ENCODE measurements around the gene ZNF782. TPM values are rescaled to one million over a fixed set of nuclear protein-coding genes. Genes with fewer than 3 reads are reported as not detected.

Gene ZNF782
- total and polyA plus RNA-seq, 2 donors (not counting 3 experiments of a cell fraction or from before 2014, with no cell fraction given): 0.97 to 3.6 TPM

DNA sequence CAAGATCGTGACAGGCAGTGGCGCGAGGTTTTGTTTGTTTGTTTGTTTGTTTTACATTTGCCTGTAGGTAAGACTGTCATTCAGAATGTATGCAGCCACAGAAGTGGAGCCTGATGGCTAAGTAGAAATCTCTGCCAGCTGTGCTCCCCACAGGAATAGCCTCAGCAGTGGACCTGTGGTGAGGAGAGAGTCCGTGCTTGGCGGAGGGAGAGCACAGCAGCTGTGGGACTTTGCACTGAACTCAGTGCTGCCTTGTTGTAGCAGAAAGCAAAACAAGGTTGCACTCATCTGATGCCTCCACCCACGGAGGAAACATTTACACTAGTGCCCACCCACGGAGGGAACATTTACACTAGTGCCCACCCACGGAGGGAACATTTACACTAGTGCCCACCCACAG, 4.4 kb upstream of the ZNF782 start:
- Histone ChIP-seq H3K4me1 (ENCODE audit: control insufficient read depth, extremely low read depth, insufficient read depth, low read length) (peaks cover 4% of the 10 kb centered on the region), H3K27ac (ENCODE audit: insufficient read depth, low read depth, low read length) (no peak overlapping the region), H3K4me3 (replicated peaks in 1 of 3; ENCODE audit: insufficient read depth in 1 of 3, low read depth in 1 of 3, low read length in 3 of 3) (no peak overlapping the region), H3K79me2 (ENCODE audit: control insufficient read depth, insufficient read depth, low read length) (no peaks in the 10 kb centered on the region), H2AFZ (ENCODE audit: low read depth, low read length) (no peak overlapping the region), H4K20me1 (replicated peaks; ENCODE audit: control insufficient read depth, extremely low read depth, insufficient read depth, low read length) (no peaks in the 10 kb centered on the region), H3K4me2 (ENCODE audit: insufficient read depth, low read length) (no peak overlapping the region), H3K27me3 (ENCODE audit: control insufficient read depth in 2 of 2, insufficient read depth in 2 of 2, low read length in 2 of 2) (peaks cover 0 to 2% of the 10 kb centered on the region in 2 experiments), H3K36me3 (ENCODE audit: control insufficient read depth in 2 of 2, extremely low read depth in 1 of 2, insufficient read depth in 2 of 2, low read length in 2 of 2) (no peaks in the 10 kb centered on the region), H3K9me1 (replicated peaks; ENCODE audit: control insufficient read depth, extremely low read depth, insufficient read depth, low read length) (no peaks in the 10 kb centered on the region), H3K9me3 (replicated peaks; ENCODE audit: control insufficient read depth, insufficient read depth, low read length) (no peaks in the 10 kb centered on the region), H3K9ac (replicated peaks; ENCODE audit: extremely low read depth, insufficient read depth, low read length) (no peak overlapping the region)
- ChIA-PET POLR2A (no interaction called here), CTCF (interaction anchor here (1.2 to 5.0 kb wide), 6 partner anchors 17 to 740 kb away, joined by 3 to 89 read pairs (median 34); no protein-coding TSS in a partner anchor)
- FAIRE-seq (no peak), DNase-seq (ENCODE audit: low read depth, low spot score) (no peak)
- TF ChIP-seq EZH2 (IDR thresholded peaks at IDR 0.05; ENCODE audit: borderline replicate concordance, low read depth, low read length, severe bottlenecking) (no peak), POLR2A (IDR thresholded peaks at IDR 0.05; ENCODE audit: low read depth, low read length) (no peak), POLR2AphosphoS5 (IDR thresholded peaks at IDR 0.05; ENCODE audit: insufficient read depth, low read depth, low read length) (no peak), GATA2 (IDR thresholded peaks at IDR 0.05; ENCODE audit: insufficient read depth, insufficient read length, low read depth, low read length) (no peak), MYC (IDR thresholded peaks at IDR 0.05; ENCODE audit: low read depth, low read length) (no peak)
- TF ChIP-seq, protein P1, sequence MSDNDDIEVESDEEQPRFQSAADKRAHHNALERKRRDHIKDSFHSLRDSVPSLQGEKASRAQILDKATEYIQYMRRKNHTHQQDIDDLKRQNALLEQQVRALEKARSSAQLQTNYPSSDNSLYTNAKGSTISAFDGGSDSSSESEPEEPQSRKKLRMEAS (IDR thresholded peaks at IDR 0.05; ENCODE audit: insufficient read depth, insufficient read length): no peak
- TF ChIP-seq, protein P2, sequence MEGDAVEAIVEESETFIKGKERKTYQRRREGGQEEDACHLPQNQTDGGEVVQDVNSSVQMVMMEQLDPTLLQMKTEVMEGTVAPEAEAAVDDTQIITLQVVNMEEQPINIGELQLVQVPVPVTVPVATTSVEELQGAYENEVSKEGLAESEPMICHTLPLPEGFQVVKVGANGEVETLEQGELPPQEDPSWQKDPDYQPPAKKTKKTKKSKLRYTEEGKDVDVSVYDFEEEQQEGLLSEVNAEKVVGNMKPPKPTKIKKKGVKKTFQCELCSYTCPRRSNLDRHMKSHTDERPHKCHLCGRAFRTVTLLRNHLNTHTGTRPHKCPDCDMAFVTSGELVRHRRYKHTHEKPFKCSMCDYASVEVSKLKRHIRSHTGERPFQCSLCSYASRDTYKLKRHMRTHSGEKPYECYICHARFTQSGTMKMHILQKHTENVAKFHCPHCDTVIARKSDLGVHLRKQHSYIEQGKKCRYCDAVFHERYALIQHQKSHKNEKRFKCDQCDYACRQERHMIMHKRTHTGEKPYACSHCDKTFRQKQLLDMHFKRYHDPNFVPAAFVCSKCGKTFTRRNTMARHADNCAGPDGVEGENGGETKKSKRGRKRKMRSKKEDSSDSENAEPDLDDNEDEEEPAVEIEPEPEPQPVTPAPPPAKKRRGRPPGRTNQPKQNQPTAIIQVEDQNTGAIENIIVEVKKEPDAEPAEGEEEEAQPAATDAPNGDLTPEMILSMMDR (IDR thresholded peaks at IDR 0.05; ENCODE audit: extremely low read depth in 1 of 2, insufficient read depth in 1 of 2, low read depth in 1 of 2, low read length in 2 of 2): no peak
- dilution Hi-C loops (cut with MboI; ENCODE audit: extremely low pct_ligation_motif_present, low sequenced_read_pairs) (no loop called here), intact Hi-C loops (cut with micrococcal nuclease) (loop anchor here (5.0 kb wide), 4 partner anchors 364 to 759 kb away; no protein-coding TSS in a partner anchor)
- BruUV-seq (replicated peaks): no TSS peak
